ENCODE measurements around the gene NR4A3. TPM values are rescaled to one million over a fixed set of nuclear protein-coding genes. Genes with fewer than 3 reads are reported as not detected.

Gene NR4A3
- total and polyA plus RNA-seq, 2 donors from 2014 or later = 0.34 to 9.1 TPM

DNA sequence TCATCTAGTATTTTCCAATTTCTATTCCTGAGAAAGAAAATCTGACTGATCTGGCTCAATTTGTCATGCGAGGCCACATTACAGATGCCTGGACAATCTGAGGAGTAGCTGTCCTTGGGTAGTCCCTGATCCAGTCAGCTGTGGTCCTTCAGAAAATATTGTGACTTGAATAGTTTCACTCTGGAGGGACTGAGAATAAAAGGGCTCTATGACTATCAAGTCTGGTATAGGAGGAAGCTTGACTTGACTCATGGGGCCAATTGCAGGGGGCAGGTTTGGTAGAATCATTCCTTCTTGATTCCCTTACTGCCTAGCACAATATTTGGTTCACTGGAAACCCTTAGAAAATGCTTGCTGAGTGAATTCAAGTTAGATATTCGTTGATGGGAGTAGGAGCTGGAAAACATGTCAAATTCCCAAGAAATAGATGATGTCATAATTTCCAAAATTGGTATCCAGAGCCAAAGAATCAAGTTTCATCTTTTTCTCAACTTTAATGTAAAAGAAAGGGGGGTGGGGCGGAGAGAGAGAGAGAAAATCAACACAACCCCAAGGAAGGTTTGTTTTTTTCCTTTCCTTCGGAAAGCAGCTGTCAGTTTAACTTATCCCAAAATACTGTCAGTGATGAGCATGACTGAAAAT lies 52.4 kb downstream of the NR4A3 start:
- H3K4me3 ChIP-seq (ENCODE audit: low read length in 3 of 3) = no peak overlapping the region
- H3K9ac ChIP-seq (ENCODE audit: low read length in 3 of 3) = no peak overlapping the region
- TF ChIP-seq, protein P1, sequence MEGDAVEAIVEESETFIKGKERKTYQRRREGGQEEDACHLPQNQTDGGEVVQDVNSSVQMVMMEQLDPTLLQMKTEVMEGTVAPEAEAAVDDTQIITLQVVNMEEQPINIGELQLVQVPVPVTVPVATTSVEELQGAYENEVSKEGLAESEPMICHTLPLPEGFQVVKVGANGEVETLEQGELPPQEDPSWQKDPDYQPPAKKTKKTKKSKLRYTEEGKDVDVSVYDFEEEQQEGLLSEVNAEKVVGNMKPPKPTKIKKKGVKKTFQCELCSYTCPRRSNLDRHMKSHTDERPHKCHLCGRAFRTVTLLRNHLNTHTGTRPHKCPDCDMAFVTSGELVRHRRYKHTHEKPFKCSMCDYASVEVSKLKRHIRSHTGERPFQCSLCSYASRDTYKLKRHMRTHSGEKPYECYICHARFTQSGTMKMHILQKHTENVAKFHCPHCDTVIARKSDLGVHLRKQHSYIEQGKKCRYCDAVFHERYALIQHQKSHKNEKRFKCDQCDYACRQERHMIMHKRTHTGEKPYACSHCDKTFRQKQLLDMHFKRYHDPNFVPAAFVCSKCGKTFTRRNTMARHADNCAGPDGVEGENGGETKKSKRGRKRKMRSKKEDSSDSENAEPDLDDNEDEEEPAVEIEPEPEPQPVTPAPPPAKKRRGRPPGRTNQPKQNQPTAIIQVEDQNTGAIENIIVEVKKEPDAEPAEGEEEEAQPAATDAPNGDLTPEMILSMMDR (IDR thresholded peaks at IDR 0.05; ENCODE audit: borderline replicate concordance, extremely low read depth, insufficient read depth) = no peak
- DNase-seq = no peak
- no peaks in the 10 kb centered on the region for H3K36me3 ChIP-seq (ENCODE audit: control insufficient read depth in 2 of 3, insufficient read depth in 3 of 3, low read length in 3 of 3)
- H3K4me1 ChIP-seq (ENCODE audit: control insufficient read depth in 2 of 3, insufficient read depth in 2 of 3, low read depth in 1 of 3, low read length in 3 of 3) = no peaks in the 10 kb centered on the region
- H3K9me3 ChIP-seq (ENCODE audit: control insufficient read depth in 2 of 3, insufficient read depth in 1 of 3, low read length in 3 of 3) = no peaks in the 10 kb centered on the region
- H3K27me3 ChIP-seq (ENCODE audit: control insufficient read depth, insufficient read depth, low read length) = no peaks in the 10 kb centered on the region
- no peak for FAIRE-seq
- no peak overlapping the region for H3K27ac ChIP-seq (ENCODE audit: low read depth in 2 of 2, low read length in 2 of 2)
- intact Hi-C loops (cut with DNase I) = no loop called here

DNA sequence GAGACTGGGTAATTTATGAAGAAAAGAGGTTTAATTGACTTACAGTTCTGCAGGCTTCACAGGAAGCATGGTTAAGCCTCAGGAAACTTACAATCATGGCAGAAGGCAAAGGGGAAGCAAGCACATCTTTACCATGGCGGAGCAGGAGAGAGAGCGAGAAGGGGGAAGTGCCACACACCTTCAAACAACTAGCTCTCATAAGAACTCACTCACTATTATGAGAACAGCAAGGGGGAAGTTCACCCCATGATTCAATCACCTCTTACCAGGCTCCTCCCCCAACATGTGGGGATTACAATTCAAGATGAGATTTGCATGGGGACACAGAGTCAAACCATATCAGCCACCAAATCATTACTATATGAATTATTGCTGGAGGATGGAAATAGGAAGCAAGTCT lies 54.5 kb downstream of the NR4A3 start:
- no peaks in the 10 kb centered on the region for H3K36me3 ChIP-seq (ENCODE audit: control insufficient read depth in 2 of 3, insufficient read depth in 3 of 3, low read length in 3 of 3)
- TF ChIP-seq, protein P1 (IDR thresholded peaks at IDR 0.05; ENCODE audit: borderline replicate concordance, extremely low read depth, insufficient read depth) = no peak
- DNase-seq (no peak), FAIRE-seq (no peak)
- no peak overlapping the region for H3K27ac ChIP-seq (ENCODE audit: low read depth in 2 of 2, low read length in 2 of 2)
- no peak overlapping the region for H3K4me3 ChIP-seq (ENCODE audit: low read length in 3 of 3)
- intact Hi-C loops (cut with DNase I) = no loop called here
- no peaks in the 10 kb centered on the region for H3K4me1 ChIP-seq (ENCODE audit: control insufficient read depth in 2 of 3, insufficient read depth in 2 of 3, low read depth in 1 of 3, low read length in 3 of 3)
- no peak overlapping the region for H3K9ac ChIP-seq (ENCODE audit: low read length in 3 of 3)
- H3K9me3 ChIP-seq (ENCODE audit: control insufficient read depth in 2 of 3, insufficient read depth in 1 of 3, low read length in 3 of 3) = no peaks in the 10 kb centered on the region
- no peaks in the 10 kb centered on the region for H3K27me3 ChIP-seq (ENCODE audit: control insufficient read depth, insufficient read depth, low read length)

DNA sequence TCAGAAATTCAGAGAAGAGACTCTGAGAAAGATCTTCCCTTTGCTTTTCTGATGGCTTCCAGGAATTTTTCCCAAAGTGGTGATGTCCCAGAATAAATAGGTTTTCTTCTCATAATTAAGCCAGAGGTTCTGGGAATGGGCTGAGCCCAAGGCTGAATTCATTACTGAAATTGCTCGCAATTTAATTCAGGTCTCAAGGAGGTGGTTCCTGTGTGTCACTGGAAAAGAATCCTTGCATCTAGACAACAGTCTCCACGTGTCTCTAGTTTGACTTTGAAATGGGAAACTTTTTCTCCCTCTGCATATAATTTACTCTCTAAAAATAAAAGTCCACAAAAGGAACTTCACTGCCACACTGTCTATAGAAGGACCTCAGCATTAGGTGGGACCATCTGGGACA lies 57.0 kb downstream of the NR4A3 start:
- no peaks in the 10 kb centered on the region for H3K4me1 ChIP-seq (ENCODE audit: control insufficient read depth in 2 of 3, insufficient read depth in 2 of 3, low read depth in 1 of 3, low read length in 3 of 3)
- intact Hi-C loops (cut with DNase I) = no loop called here
- no peaks in the 10 kb centered on the region for H3K9me3 ChIP-seq (ENCODE audit: control insufficient read depth in 2 of 3, insufficient read depth in 1 of 3, low read length in 3 of 3)
- no peaks in the 10 kb centered on the region for H3K27me3 ChIP-seq (ENCODE audit: control insufficient read depth, insufficient read depth, low read length)
- TF ChIP-seq, protein P1 (IDR thresholded peaks at IDR 0.05; ENCODE audit: borderline replicate concordance, extremely low read depth, insufficient read depth) = no peak
- H3K4me3 ChIP-seq (ENCODE audit: low read length in 3 of 3) = no peak overlapping the region
- H3K9ac ChIP-seq (ENCODE audit: low read length in 3 of 3) = no peak overlapping the region
- no peak for FAIRE-seq
- no peaks in the 10 kb centered on the region for H3K36me3 ChIP-seq (ENCODE audit: control insufficient read depth in 2 of 3, insufficient read depth in 3 of 3, low read length in 3 of 3)
- no peak for DNase-seq
- H3K27ac ChIP-seq (ENCODE audit: low read depth in 2 of 2, low read length in 2 of 2) = no peak overlapping the region

DNA sequence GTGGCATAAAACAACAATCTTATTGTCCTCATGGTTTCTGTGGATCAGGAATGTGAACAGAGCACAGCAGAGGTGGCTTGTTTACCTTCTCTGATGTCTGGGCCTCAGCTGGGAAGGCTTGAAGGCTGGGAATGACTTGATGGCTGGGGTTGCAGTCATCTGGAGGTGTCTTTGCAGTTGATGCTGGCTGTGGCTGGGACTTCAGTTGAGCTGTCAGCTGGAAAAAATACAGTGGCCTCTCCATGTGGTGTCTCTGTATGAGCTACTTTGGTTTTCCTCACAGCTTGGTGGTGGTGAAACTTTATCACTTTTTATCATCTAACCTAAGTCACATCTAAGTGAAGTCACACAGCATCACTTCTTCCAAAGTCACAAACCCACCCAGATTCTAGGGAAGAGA lies 60.1 kb downstream of the NR4A3 start:
- Histone ChIP-seq H3K4me3 (ENCODE audit: low read length in 3 of 3) (no peak overlapping the region), H3K27ac (ENCODE audit: low read depth in 2 of 2, low read length in 2 of 2) (no peak overlapping the region), H3K9me3 (ENCODE audit: control insufficient read depth in 2 of 3, insufficient read depth in 1 of 3, low read length in 3 of 3) (no peaks in the 10 kb centered on the region), H3K4me1 (ENCODE audit: control insufficient read depth in 2 of 3, insufficient read depth in 2 of 3, low read depth in 1 of 3, low read length in 3 of 3) (no peaks in the 10 kb centered on the region), H3K27me3 (ENCODE audit: control insufficient read depth, insufficient read depth, low read length) (no peaks in the 10 kb centered on the region), H3K9ac (ENCODE audit: low read length in 3 of 3) (no peak overlapping the region), H3K36me3 (ENCODE audit: control insufficient read depth in 2 of 3, insufficient read depth in 3 of 3, low read length in 3 of 3) (no peaks in the 10 kb centered on the region)
- TF ChIP-seq, protein P1 (IDR thresholded peaks at IDR 0.05; ENCODE audit: borderline replicate concordance, extremely low read depth, insufficient read depth) = no peak
- DNase-seq (no peak), FAIRE-seq (no peak)
- intact Hi-C loops (cut with DNase I) = no loop called here
